Mesothelial cell of epicardium (in vitro differentiated cells): ENCODE results near the gene IFI16. TPM values are rescaled to one million over a fixed set of nuclear protein-coding genes. Genes with fewer than 3 reads are reported as not detected.
"Not testable (repeated sequence)": the region's sequence is repeated elsewhere in the genome, so short reads cannot be mapped to it uniquely, and the experiment has no call there.

Experiments used
- DNase-seq, 2 experiments: peaks; one replicate each; pipeline ENCODE4 v3.0.0; 2021; ENCODE audit warnings: low spot score in 2 of 2; ENCODE audit not compliant: unreplicated experiment in 2 of 2
- H3K27ac Mint-ChIP-seq: 2 replicates; pipeline ENCODE4 v1.8.0; 2021; ENCODE audit warnings: mixed read lengths
- H3K27me3 Mint-ChIP-seq: 2 replicates; pipeline ENCODE4 v1.8.0; 2021; ENCODE audit warnings: low read depth, mixed read lengths
- H3K36me3 Mint-ChIP-seq: 2 replicates; pipeline ENCODE4 v1.8.0; 2021; ENCODE audit warnings: mixed read lengths
- H3K4me1 Mint-ChIP-seq: 2 replicates; pipeline ENCODE4 v1.8.0; 2021; ENCODE audit warnings: mixed read lengths
- H3K4me3 Mint-ChIP-seq: 2 replicates; pipeline ENCODE4 v1.8.0; 2021; ENCODE audit warnings: mild to moderate bottlenecking, moderate library complexity, mixed read lengths
- H3K9me3 Mint-ChIP-seq: 2 replicates; pipeline ENCODE4 v1.8.0; 2021; ENCODE audit warnings: mixed read lengths
- total RNA-seq: library from RNA; stranded (reverse); gene quantifications from 3 replicates; pipeline ENCODE4 v1.2.1, GENCODE V29; 2021
- TF ChIP-seq, protein P1 (sequence below): fragments of 200-600 bp; sonication (generic); IDR thresholded peaks from one replicate; pipeline ENCODE4 v1.5.0; 2021; ENCODE audit warnings: antibody characterized with exemption; ENCODE audit not compliant: unreplicated experiment

The IFI16 gene
- total RNA-seq, 1 donor from 2014 or later: 87.3 TPM

DNA sequence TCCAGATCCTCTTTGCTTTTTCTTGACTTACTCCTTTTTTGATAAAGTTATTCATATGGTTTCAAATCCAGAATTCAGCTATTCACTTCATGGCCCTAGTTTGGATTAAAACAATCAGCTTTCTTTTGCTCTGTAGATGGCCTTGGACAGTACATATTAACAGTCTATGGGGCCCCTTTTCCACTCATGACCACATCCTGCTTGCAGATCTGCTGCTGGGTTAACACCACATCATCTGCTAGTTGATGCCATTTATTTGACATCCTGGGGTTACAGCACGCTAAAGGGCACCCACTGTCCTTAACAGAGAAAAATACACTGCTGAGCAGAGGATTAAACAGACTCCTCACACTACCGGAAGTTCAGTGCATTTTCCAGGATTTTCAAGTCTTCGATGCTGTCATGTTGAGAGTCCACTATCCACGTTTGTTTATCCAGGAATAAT lies 941 bp upstream of the IFI16 start:
- TF ChIP-seq, protein P1, sequence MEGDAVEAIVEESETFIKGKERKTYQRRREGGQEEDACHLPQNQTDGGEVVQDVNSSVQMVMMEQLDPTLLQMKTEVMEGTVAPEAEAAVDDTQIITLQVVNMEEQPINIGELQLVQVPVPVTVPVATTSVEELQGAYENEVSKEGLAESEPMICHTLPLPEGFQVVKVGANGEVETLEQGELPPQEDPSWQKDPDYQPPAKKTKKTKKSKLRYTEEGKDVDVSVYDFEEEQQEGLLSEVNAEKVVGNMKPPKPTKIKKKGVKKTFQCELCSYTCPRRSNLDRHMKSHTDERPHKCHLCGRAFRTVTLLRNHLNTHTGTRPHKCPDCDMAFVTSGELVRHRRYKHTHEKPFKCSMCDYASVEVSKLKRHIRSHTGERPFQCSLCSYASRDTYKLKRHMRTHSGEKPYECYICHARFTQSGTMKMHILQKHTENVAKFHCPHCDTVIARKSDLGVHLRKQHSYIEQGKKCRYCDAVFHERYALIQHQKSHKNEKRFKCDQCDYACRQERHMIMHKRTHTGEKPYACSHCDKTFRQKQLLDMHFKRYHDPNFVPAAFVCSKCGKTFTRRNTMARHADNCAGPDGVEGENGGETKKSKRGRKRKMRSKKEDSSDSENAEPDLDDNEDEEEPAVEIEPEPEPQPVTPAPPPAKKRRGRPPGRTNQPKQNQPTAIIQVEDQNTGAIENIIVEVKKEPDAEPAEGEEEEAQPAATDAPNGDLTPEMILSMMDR: no peak
- Mint-ChIP-seq H3K27me3 (no peaks in the 10 kb centered on the region), H3K9me3 (no peaks in the 10 kb centered on the region), H3K36me3 (peaks cover 7% of the 10 kb centered on the region), H3K27ac (peak overlapping the region; percentile 96), H3K4me1 (peaks cover 60% of the 10 kb centered on the region), H3K4me3 (no peak overlapping the region)
- no peak for DNase-seq

DNA sequence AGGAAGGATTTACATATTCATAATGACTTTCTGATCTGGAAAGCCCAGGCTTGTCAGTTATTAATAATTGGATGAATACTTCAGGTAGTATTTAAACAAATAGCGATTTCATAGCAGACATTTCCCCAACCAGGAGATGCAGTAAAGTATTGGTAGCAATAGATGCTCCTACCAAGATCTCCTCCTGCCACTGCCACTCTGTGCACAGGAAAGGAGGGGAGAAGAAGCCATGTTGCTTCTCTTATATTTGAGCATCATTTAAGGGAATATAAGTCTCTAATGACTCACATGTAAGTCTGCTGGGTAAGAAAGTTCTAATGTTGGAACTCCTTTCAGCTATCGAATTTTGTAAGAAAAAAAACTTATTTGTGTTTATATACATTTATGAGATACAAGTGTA lies 420 bp upstream of the IFI16 start:
- no peaks in the 10 kb centered on the region for H3K9me3 Mint-ChIP-seq
- peaks cover 12% of the 10 kb centered on the region for H3K36me3 Mint-ChIP-seq
- no peak for DNase-seq
- no peaks in the 10 kb centered on the region for H3K27me3 Mint-ChIP-seq
- H3K27ac Mint-ChIP-seq: peak overlapping the region; percentile 96
- H3K4me3 Mint-ChIP-seq: peak overlapping the region; percentile 80
- TF ChIP-seq, protein P1: no peak
- peaks cover 60% of the 10 kb centered on the region for H3K4me1 Mint-ChIP-seq

DNA sequence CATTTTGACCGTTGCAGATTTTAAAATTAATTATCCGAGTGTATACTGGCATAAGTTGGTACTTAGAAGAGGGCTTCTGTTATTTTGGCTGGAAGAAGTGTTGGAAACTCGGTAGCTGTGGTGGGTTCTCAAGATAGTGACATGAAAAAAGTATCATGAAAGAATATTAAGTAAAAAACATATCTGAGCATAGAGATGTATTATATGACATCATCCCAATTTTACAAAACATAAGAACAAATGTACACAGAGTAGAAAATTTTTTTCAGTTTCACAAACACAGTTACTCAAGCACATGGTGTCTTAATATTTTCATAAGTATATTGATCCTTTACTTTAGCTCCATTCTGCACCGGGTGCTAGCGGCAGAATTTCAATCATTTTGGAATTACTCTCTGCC lies 684 bp downstream of the IFI16 start:
- H3K4me3 Mint-ChIP-seq: peak overlapping the region; percentile 80
- peaks cover 21% of the 10 kb centered on the region for H3K36me3 Mint-ChIP-seq
- TF ChIP-seq, protein P1: no peak
- DNase-seq: no peak
- H3K27ac Mint-ChIP-seq: peak overlapping the region; percentile 96
- no peaks in the 10 kb centered on the region for H3K27me3 Mint-ChIP-seq
- H3K4me1 Mint-ChIP-seq: peaks cover 51% of the 10 kb centered on the region
- no peaks in the 10 kb centered on the region for H3K9me3 Mint-ChIP-seq

DNA sequence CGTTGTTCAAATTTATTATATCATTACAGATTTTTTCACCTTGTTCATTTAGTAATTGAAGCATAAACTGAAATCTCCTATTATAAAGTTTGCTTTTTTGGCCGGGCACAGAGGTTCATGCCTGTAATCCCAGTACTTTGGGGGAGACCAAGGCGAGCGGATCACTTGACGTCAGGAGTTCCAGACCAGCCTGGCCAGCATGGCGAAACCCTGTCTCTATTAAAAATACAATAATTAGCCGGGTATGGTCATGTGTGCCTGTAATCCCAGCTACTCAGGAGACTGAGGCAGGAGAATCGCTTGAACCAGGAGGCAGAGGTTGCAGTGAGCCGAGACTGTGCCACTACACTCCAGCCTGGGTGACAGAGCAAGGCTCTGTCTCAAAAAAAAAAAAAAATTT lies 1.3 kb downstream of the IFI16 start:
- H3K9me3 Mint-ChIP-seq, DNase-seq, H3K27me3 Mint-ChIP-seq: not testable (repeated sequence)
- H3K4me3 Mint-ChIP-seq: peak overlapping the region; percentile 80
- peaks cover 45% of the 10 kb centered on the region for H3K4me1 Mint-ChIP-seq
- peak overlapping the region; percentile 96 for H3K27ac Mint-ChIP-seq
- peaks cover 27% of the 10 kb centered on the region for H3K36me3 Mint-ChIP-seq

DNA sequence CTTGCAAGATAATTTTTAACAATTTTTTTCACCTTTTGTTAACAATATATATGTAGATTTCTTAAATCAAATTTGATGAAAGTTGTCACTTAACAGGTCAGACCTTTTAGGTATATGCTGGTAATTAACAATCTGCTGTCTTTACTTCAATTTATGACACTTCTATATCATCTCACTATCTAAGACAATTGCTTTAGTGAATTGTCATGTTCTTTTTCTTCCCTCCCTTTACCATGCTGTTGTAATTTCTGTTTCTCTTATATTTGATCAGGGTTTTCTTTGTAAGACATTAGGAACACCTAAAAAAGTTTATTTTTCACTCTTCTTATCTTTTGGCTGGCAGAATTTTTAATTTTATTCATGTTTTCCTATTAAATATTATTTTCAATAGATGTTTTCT lies 2.0 kb downstream of the IFI16 start:
- Mint-ChIP-seq H3K4me3 (peak overlapping the region; percentile 62), H3K27ac (peak overlapping the region; percentile 35), H3K27me3 (no peaks in the 10 kb centered on the region)

DNA sequence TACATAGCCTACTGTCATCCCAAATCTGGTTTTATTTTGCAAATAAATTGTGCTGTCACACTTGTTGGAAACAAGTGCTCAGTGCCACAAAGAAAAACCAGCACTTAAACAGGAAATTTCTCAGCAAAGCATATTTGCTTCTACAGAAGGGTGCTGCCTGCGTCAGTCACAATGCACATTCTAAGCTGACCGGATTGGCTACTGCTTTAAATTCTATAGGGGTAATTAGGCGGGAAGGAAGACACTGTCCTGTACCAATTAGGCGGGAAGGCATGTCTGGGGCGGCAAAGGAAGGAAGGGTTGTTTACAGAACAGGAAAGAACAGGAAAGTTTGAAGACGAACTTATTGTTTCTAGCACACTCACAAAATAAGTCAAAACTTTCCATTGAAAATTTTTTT lies 2.8 kb downstream of the IFI16 start:
- Mint-ChIP-seq H3K36me3 (peaks cover 34% of the 10 kb centered on the region), H3K4me3 (peak overlapping the region; percentile 62), H3K27me3 (no peaks in the 10 kb centered on the region), H3K4me1 (peaks cover 36% of the 10 kb centered on the region), H3K9me3 (no peaks in the 10 kb centered on the region), H3K27ac (no peak overlapping the region)
- no peak for DNase-seq
- TF ChIP-seq, protein P1: no peak

More for the DNA sequence above, 2.0 kb downstream of the IFI16 start:
- Mint-ChIP-seq H3K9me3 (no peaks in the 10 kb centered on the region), H3K4me1 (peaks cover 38% of the 10 kb centered on the region), H3K36me3 (peaks cover 30% of the 10 kb centered on the region)
- DNase-seq: no peak
- TF ChIP-seq, protein P1: no peak
